Thymus (tissue), 11 donors: Measurements from ENCODE around the gene SCAMP1. TPM values are rescaled to one million over a fixed set of nuclear protein-coding genes. Genes with fewer than 3 reads are reported as not detected.

ENCODE experiments used
- DNase-seq, 9 donors: peaks; one replicate each; pipeline ENCODE4 v3.0.0-alpha.2; 2013; ENCODE audit warnings: low spot score in 9 of 9, low read depth in 6 of 9, missing footprints in 1 of 9
- H3K27ac ChIP-seq, 2 donors: one replicate each; pipeline ENCODE4 v1.5.1; 2013; ENCODE audit warnings: control low read depth in 1 of 2, low read depth in 1 of 2, low read length in 1 of 2, mild to moderate bottlenecking in 1 of 2, moderate library complexity in 1 of 2
- H3K27me3 ChIP-seq, 2 donors: one replicate each; pipeline ENCODE4 v1.5.1; 2013; ENCODE audit warnings: low read length in 1 of 2; ENCODE audit not compliant: control insufficient read depth in 2 of 2, insufficient read depth in 1 of 2
- H3K36me3 ChIP-seq, 2 donors: one replicate each; pipeline ENCODE4 v1.5.1; 2013; ENCODE audit warnings: low read length in 1 of 2, mild to moderate bottlenecking in 1 of 2, moderate library complexity in 1 of 2; ENCODE audit not compliant: control insufficient read depth in 2 of 2, insufficient read depth in 2 of 2
- H3K4me1 ChIP-seq, 2 donors: one replicate each; pipeline ENCODE4 v1.5.1; 2013; ENCODE audit warnings: low read length in 2 of 2; ENCODE audit not compliant: control insufficient read depth in 2 of 2, insufficient read depth in 2 of 2
- H3K4me3 ChIP-seq, 2 donors: one replicate each; pipeline ENCODE4 v1.5.1; 2013; ENCODE audit warnings: low read length in 2 of 2, control low read depth in 1 of 2, mild to moderate bottlenecking in 1 of 2
- H3K9me3 ChIP-seq, 2 donors: one replicate each; pipeline ENCODE4 v1.5.1; 2013; ENCODE audit warnings: low read length in 1 of 2, mild to moderate bottlenecking in 1 of 2; ENCODE audit not compliant: control insufficient read depth in 2 of 2, insufficient read depth in 1 of 2
- WGBS: extraction: QIAGEN DNeasy Blood & Tissue Kit; methylation state at CpG from one replicate; pipeline ENCODE4 v1.1.7; 2013; 5-methylcytosine and 5-hydroxymethylcytosine counted together
- polyA plus RNA-seq: library from polyadenylated mRNA; stranded (reverse); fragments of 200-250 nt; gene quantifications from one replicate; pipeline ENCODE4 v1.2.3, GENCODE V29; 2013
- total RNA-seq: library from RNA; stranded (reverse); fragments of 120-200 nt; gene quantifications from one replicate; pipeline ENCODE4 v1.2.4, GENCODE V29; 2013
- donor health status: healthy.

SCAMP1 gene
- total and polyA plus RNA-seq, 2 donors = 15.1 to 26.6 TPM

DNA sequence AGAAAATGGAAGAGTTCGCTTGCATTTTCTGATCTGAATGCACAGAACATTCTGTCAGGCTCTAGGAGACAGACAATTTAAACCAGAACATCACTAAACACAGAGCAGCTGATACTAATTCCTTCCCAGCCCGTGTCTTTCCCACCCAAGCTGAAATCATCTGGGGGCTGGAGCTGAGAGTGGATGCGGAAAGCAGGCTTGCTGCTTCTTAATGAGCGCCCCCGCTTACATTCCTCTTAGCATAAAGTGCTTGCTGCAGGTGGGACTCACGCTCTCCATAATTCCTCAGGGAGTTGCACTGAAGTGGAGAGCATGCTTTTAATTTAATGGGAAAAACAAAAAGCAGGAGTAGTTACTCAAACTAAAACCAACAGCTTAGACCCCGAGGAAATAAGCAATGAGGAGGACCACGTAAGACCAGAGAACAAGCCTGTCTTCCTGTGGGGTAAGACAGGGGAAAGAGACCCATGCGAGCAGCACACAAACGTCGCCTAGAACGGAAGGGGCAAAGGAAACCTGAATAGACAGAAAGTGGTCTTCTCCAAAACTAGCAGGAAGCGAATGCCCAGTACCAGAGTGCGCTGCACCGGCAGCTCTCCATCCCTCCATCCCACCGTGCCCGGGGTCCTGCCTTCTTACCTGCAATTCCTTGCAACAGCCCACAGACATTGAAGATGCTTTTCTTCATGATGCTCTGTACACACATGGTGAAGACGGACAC is 148.9 kb downstream of the SCAMP1 start:
- Histone ChIP-seq H3K27ac (peak overlapping the region in 1 of 2 donors; percentile 26), H3K4me3 (peak overlapping the region; percentile 32 to 47), H3K4me1 (peaks cover 9 to 41% of the 10 kb centered on the region in 2 donors), H3K9me3 (peaks cover 0 to 8% of the 10 kb centered on the region in 2 donors), H3K27me3 (peaks cover 11 to 34% of the 10 kb centered on the region in 2 donors), H3K36me3 (no peaks in the 10 kb centered on the region)
- WGBS = 9% methylated on average over 18 of the region's 18 CpGs
- DNase-seq = peak in 1 of 9 donors; percentile 52

DNA sequence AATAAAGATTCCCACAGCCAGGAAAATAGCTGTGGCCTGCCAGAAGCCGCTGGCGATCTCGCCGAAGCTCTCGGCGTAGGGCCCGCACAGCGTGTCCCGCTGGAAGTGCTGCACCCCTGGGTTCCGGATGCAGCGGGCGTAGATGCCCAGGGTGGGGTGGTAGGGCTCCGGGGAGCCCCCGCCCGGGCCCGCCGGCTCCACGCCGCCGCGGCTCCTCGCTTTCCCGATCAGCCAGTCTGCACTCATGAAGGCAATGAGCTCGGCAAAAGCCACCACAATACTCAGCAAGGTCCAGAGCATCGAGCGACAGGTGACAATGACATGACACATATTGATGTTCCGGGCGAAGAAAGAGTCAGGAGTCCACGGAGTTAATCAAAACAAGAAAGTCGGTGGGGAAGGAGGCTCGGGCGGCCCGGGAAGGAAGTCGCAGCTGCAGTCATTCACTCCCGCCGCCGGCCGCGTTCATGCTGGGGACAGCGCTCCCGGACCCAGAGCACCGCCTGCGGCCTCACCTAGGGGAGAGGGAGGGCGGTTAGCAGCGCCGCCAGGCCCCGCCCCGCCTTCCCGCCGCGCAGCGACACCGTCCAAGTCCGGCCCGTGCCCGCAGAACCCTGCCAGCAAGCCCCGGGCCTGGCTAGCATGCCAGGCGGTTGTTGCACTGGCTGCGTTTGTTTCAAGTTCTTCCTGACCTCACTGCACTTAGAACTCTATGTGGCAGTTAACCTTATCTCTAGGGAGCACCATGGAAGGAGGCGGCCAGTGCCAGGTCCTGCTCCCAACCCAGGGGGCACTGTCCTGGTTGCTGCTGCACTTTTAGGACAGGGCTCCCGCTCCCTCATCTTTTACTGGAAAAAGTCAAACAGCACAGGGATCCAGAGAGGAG is 149.7 kb downstream of the SCAMP1 start:
- Histone ChIP-seq H3K4me3 (peak overlapping the region; percentile 32 to 47), H3K9me3 (peaks cover 0 to 6% of the 10 kb centered on the region in 2 donors), H3K36me3 (no peaks in the 10 kb centered on the region), H3K27ac (peak overlapping the region; percentile 15 to 25), H3K4me1 (peaks cover 9 to 34% of the 10 kb centered on the region in 2 donors), H3K27me3 (peaks cover 11 to 37% of the 10 kb centered on the region in 2 donors)
- peak in 2 of 9 donors; percentile 21 to 50 for DNase-seq
- 3% methylated on average over 61 of the region's 61 CpGs for WGBS

DNA sequence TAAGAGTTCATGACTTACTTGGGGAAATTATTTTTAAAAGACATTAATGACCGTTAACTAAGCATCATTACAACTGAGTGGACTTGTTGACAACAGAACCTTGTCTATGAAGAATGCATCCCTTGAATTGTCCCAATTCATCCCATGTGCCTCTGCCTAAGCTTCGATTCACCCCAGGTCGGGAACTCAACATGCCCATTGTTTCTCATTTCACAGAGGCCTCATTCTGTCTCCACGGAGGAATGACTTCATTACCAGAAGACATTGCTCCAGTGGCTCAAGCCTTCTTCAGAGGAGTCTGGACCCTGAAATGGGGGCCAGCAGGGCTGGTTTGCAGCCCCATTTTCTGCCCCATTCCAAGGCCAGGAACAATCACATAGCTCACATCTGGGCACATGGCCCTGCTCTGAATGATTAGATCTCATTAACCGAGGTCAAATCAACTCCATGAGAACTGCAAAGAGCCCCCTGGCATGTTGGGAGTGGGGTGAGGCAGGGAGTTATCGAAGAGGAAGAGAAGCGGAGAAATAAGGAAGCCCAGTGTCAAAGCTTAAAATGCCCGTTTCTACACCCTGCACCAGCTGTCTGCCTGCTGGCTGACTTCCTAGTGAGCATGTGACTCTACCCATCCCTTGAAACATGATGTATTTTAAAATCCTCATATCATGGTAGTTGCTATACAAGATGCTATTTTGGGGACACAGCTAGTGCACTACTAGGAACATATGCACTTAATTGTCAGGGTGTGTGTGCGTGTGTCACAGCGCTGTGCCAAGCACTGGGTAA is 150.9 kb downstream of the SCAMP1 start:
- Histone ChIP-seq H3K4me1 (peaks cover 9 to 25% of the 10 kb centered on the region in 2 donors), H3K36me3 (no peaks in the 10 kb centered on the region), H3K4me3 (no peak overlapping the region), H3K27ac (no peak overlapping the region), H3K27me3 (peaks cover 11 to 41% of the 10 kb centered on the region in 2 donors), H3K9me3 (peaks cover 0 to 6% of the 10 kb centered on the region in 2 donors)
- WGBS = 63% methylated on average over 10 of the region's 10 CpGs
- DNase-seq = no peak

DNA sequence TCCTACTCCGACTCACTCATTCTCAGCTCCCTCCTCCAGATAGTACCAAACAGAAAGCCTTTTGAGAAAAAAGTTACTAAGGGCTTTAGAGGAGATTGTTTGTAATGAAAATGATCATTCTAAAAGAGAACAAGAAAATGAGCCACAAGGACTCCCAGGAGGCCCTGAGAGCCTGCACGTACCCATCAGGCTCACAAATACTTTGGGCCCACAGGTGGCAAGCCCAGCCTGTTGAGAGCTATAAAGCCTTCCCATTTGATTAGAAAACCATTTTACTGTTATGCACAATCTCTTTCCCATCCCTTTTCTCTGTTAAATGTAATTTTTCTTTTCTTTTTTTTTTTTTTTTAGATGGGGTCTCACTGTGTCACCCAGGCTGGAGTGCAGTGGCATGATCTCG is 152.0 kb downstream of the SCAMP1 start:
- no peak for DNase-seq
- WGBS = 98% methylated on average over 3 of the region's 3 CpGs

DNA sequence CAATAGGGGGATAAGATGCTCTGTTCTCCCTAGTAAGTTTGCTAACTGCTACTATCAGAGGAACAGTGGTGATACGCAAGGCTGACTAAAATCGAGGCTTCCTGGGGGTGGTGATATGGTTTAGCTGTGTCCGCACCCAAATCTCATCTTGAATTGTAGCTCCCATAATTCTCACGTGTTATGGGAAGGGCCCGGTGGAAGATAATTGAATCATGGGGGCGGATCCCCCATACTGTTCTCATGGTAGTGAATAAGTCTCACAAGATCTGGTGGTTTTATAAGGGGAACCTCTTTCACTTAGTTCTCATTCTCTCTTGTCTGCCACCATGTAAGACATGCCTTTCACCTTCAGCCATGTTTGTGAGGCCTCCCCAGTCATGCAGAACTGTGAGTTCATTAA is 153.0 kb downstream of the SCAMP1 start:
- Histone ChIP-seq H3K36me3 (no peaks in the 10 kb centered on the region), H3K27me3 (peaks cover 10 to 50% of the 10 kb centered on the region in 2 donors), H3K4me3 (no peak overlapping the region), H3K9me3 (peaks cover 0 to 6% of the 10 kb centered on the region in 2 donors), H3K4me1 (peaks cover 9 to 27% of the 10 kb centered on the region in 2 donors), H3K27ac (no peak overlapping the region)
- WGBS = 85% methylated on average over 6 of the region's 6 CpGs
- DNase-seq = no peak

More for the DNA sequence above, 152.0 kb downstream of the SCAMP1 start:
- peaks cover 9 to 23% of the 10 kb centered on the region in 2 donors for H3K4me1 ChIP-seq
- peaks cover 0 to 6% of the 10 kb centered on the region in 2 donors for H3K9me3 ChIP-seq
- H3K36me3 ChIP-seq = no peaks in the 10 kb centered on the region
- H3K27ac ChIP-seq = no peak overlapping the region
- H3K4me3 ChIP-seq = no peak overlapping the region
- peaks cover 11 to 43% of the 10 kb centered on the region in 2 donors for H3K27me3 ChIP-seq

DNA sequence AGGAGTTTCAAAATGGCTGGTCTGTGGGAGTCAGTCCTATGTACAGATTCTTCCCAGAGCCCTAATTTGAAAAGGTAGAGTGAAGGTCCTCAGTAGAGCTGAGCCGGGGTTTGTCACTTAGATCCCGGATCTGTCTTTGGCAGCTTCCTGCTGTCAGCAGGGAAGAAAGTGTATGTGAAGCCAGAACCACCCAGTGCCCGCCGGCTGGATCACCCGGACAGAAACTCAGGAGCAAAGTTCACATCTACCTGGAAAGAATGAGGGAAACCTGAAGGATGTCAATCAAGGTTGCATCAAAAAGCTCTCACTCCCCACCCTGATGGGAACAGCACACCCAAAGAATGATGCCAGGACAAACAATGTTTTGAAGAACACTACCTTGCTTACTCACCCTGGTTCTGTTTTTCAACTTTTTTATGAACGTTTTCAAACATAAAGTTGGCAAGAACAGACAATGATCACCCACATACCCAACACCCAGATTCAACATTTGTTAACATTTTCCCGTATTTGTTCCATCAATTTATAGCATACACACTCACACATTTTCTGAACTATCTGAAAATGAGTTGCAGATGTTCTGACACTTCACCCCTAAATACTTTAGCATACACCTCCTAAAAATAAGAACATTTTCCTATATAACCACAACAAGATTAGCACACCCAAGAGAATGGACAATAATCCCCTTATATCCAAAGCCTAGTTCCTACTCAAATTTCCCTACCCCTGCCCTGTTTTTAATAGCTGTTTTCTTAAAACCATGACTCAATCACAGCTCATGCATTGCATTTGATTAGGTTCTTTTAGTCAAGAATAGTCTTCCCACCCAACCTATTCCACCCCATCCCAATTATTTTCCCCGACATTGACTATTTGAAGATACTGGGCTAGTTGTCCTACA is 154.3 kb downstream of the SCAMP1 start:
- Histone ChIP-seq H3K4me3 (no peak overlapping the region), H3K27ac (no peak overlapping the region), H3K4me1 (peaks cover 11 to 30% of the 10 kb centered on the region in 2 donors), H3K27me3 (peaks cover 7 to 42% of the 10 kb centered on the region in 2 donors), H3K36me3 (no peaks in the 10 kb centered on the region), H3K9me3 (peaks cover 0 to 6% of the 10 kb centered on the region in 2 donors)
- 91% methylated on average over 8 of the region's 8 CpGs for WGBS
- no peak for DNase-seq

DNA sequence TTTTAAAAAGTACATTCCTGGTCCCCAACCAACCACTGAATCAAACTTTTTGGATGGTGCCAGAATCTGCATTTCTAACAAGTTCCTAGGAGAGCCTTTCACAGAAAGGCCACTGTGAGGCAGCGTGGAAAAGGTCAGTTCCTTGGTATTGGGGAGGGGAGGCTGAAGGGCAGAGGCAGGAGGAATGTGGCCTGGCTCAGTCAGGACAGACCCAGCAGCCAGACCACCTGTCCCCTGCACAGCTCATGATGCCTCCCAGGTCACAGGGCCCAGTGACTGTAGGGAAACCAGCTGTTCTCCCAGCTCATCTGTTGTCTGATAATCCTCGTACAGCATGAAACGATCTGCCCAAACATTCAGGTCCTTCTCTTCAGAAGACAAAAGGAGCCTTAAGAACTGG is 155.3 kb downstream of the SCAMP1 start:
- 95% methylated on average over 3 of the region's 3 CpGs for WGBS
- Histone ChIP-seq H3K27me3 (peaks cover 0 to 38% of the 10 kb centered on the region in 2 donors), H3K4me3 (no peak overlapping the region), H3K9me3 (peaks cover 0 to 6% of the 10 kb centered on the region in 2 donors), H3K27ac (no peak overlapping the region), H3K4me1 (peaks cover 3 to 23% of the 10 kb centered on the region in 2 donors), H3K36me3 (no peaks in the 10 kb centered on the region)
- DNase-seq = no peak
